Mucosa of stomach (tissue), 1 donor: ENCODE measurements around the gene C9.
"Not testable (repeated sequence)": the region's sequence is repeated elsewhere in the genome, so short reads cannot be mapped to it uniquely, and the experiment has no call there.

ENCODE experiments used
- H3K27me3 ChIP-seq: one replicate; pipeline ENCODE4 v1.7.0; 2013; ENCODE audit warnings: mild to moderate bottlenecking, low read length; ENCODE audit not compliant: control insufficient read depth, insufficient read depth
- H3K36me3 ChIP-seq: one replicate; pipeline ENCODE4 v1.7.0; 2013; ENCODE audit warnings: low read length; ENCODE audit not compliant: control insufficient read depth, insufficient read depth
- H3K4me1 ChIP-seq: one replicate; pipeline ENCODE4 v1.7.0; 2013; ENCODE audit warnings: mild to moderate bottlenecking, low read length; ENCODE audit not compliant: control insufficient read depth, insufficient read depth
- H3K4me3 ChIP-seq: one replicate; pipeline ENCODE4 v1.7.0; 2013; ENCODE audit warnings: low read length
- H3K9ac ChIP-seq: one replicate; pipeline ENCODE4 v1.7.0; 2013; ENCODE audit warnings: mild to moderate bottlenecking, low read length, moderate library complexity
- H3K9me3 ChIP-seq: one replicate; pipeline ENCODE4 v1.7.0; 2013; ENCODE audit warnings: mild to moderate bottlenecking, low read length, moderate library complexity; ENCODE audit not compliant: control insufficient read depth
- donor health status: Pancreatic carcinoma.

Gene C9

GRCh38 chr5:39249564-39250274 is 114.6 kb downstream of the C9 start:
- Histone ChIP-seq H3K36me3 (no peaks in the 10 kb centered on the region), H3K27me3 (no peaks in the 10 kb centered on the region), H3K9ac (no peak overlapping the region), H3K4me3 (no peak overlapping the region), H3K9me3 (no peaks in the 10 kb centered on the region), H3K4me1 (no peaks in the 10 kb centered on the region)

DNA sequence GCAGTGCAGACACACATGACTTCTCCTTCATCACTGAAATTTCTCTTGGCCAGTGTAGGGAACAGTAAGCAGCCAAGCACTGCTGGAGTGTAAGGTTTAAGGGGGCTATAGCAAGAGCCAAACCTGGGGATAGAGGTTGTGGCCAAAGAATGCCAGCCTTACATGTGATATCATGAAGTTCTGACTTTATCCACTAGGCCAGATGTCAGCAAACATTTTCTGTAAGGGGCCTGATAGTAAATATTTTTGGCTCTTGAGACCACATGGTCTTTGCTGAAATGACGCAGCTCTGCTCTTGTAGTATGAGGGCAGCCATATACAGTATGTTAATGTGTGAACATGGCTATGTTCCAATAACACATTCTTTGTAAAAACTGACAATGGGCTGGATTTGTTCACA is 115.2 kb downstream of the C9 start:
- H3K4me3 ChIP-seq = no peak overlapping the region
- H3K36me3 ChIP-seq = no peaks in the 10 kb centered on the region
- H3K27me3 ChIP-seq = no peaks in the 10 kb centered on the region
- H3K9me3 ChIP-seq = no peaks in the 10 kb centered on the region
- no peaks in the 10 kb centered on the region for H3K4me1 ChIP-seq
- no peak overlapping the region for H3K9ac ChIP-seq

DNA sequence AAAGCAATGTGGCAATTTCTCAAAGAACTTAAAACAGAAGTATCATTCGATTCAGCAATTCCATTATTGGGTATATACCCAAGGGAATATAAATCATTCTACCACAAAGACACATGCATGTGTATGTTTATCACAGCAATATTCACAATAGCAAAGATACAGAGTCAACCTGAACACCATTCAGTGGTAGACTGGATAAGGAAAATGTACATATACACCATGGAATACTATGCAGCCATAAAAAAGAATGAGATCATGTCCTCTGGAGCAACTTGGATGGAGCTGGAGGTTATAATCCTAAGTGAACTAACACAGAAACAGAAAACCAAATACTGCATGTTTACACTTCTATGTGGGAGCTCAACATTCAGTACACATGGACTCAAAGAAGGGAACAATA is 123.5 kb downstream of the C9 start:
- Histone ChIP-seq H3K9me3 (no peaks in the 10 kb centered on the region), H3K9ac (no peak overlapping the region), H3K4me1 (no peaks in the 10 kb centered on the region), H3K4me3 (no peak overlapping the region), H3K36me3 (no peaks in the 10 kb centered on the region), H3K27me3 (no peaks in the 10 kb centered on the region)

- no peak overlapping the region for H3K4me3 ChIP-seq
- no peaks in the 10 kb centered on the region for H3K36me3 ChIP-seq
- H3K4me1 ChIP-seq = no peaks in the 10 kb centered on the region
- H3K27me3 ChIP-seq = no peaks in the 10 kb centered on the region
- H3K9me3 ChIP-seq = no peaks in the 10 kb centered on the region
- no peak overlapping the region for H3K9ac ChIP-seq
Observed at GRCh38 chr5:39238366-39239105, 125.8 kb downstream of the C9 start.

GRCh38 chr5:39236718-39237117 is 127.6 kb downstream of the C9 start:
- H3K4me1 ChIP-seq = peaks cover 1% of the 10 kb centered on the region
- no peaks in the 10 kb centered on the region for H3K27me3 ChIP-seq
- no peak overlapping the region for H3K4me3 ChIP-seq
- no peak overlapping the region for H3K9ac ChIP-seq
- H3K36me3 ChIP-seq = no peaks in the 10 kb centered on the region
- H3K9me3 ChIP-seq = no peaks in the 10 kb centered on the region

DNA sequence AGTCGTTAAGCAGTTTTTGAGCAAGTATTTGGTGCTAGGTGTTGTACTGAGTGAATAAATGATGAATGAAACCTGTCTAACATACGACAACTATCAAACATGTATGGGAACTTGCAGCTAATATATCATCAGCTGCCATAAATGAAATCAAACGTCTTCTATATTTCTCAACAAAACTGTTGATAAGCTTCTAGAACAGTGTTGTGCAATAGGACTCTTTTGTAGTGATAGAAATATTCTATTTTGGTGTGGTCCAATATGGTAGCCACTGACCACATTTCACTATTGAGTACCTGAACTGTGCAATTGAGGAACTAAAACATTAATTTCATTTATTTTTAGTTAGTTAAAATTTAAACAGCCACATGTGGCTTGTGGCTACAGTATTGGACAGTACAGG is 128.6 kb downstream of the C9 start:
- no peak overlapping the region for H3K4me3 ChIP-seq
- H3K4me1 ChIP-seq = peaks cover 5% of the 10 kb centered on the region
- no peaks in the 10 kb centered on the region for H3K36me3 ChIP-seq
- H3K9ac ChIP-seq = no peak overlapping the region
- no peaks in the 10 kb centered on the region for H3K9me3 ChIP-seq
- H3K27me3 ChIP-seq = no peaks in the 10 kb centered on the region

DNA sequence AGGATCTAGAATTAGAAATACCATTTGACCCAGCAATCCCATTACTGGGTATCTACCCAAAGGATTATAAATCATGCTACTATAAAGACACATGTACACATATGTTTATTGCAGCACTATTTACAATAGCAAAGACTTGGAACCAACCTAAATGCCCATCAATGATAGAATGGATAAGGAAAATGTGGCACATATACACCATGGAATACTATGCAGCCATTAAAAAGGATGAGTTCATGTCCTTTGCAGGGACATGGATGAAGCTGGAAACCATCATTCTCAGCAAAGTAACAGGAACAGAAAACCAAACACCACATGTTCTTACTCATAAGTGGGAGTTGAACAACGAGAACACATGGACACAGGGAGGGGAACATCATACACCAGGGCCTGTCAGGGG is 129.8 kb downstream of the C9 start:
- not testable (repeated sequence) for H3K4me3 ChIP-seq, H3K27me3 ChIP-seq, H3K9ac ChIP-seq, H3K4me1 ChIP-seq, H3K9me3 ChIP-seq, H3K36me3 ChIP-seq
